H1 (cell line): ENCODE measurements around the gene CACNB2.

Source experiments
- POLR2A ChIP-seq, 2 experiments: IDR thresholded peaks; 1 replicate in 1 of 2; 2 replicates in 1 of 2; pipeline ENCODE4 v1.6.1; 2011; ENCODE audit warnings: low read depth in 2 of 2, low read length in 2 of 2, mild to moderate bottlenecking in 2 of 2; ENCODE audit errors: control extremely low read depth in 1 of 2
- SRF ChIP-seq: IDR thresholded peaks from 2 replicates; pipeline ENCODE4 v1.6.1; 2011; ENCODE audit warnings: mild to moderate bottlenecking, low read depth, low read length, moderate library complexity
- TAF7 ChIP-seq: optimal IDR thresholded peaks from 2 replicates; pipeline ENCODE3; 2011; ENCODE audit warnings: low read depth, mild to moderate bottlenecking, inconsistent platforms, low read length, moderate library complexity, borderline replicate concordance
- YY1 ChIP-seq: IDR thresholded peaks from 2 replicates; pipeline ENCODE4 v1.6.1; 2011; ENCODE audit warnings: low read depth, mild to moderate bottlenecking, low read length
- TF ChIP-seq, protein P1 (sequence below), 3 experiments: IDR thresholded peaks; 1 replicate in 2 of 3; 2 replicates in 1 of 3; pipeline versions ENCODE4 v1.5.1 to v1.6.1; 2011; ENCODE audit warnings: low read length in 3 of 3, mild to moderate bottlenecking in 3 of 3, inconsistent platforms in 2 of 3, low read depth in 1 of 3, moderate library complexity in 1 of 3; ENCODE audit not compliant: insufficient read depth in 1 of 3; ENCODE audit errors: control extremely low read depth in 1 of 3

- TF ChIP-seq YY1 (no peak), SRF (no peak), POLR2A (IDR thresholded peaks at IDR 0.05; ENCODE audit: control extremely low read depth in 1 of 2, low read depth in 2 of 2, low read length in 2 of 2) (no peak), TAF7 (no peak)
- TF ChIP-seq, protein P1, sequence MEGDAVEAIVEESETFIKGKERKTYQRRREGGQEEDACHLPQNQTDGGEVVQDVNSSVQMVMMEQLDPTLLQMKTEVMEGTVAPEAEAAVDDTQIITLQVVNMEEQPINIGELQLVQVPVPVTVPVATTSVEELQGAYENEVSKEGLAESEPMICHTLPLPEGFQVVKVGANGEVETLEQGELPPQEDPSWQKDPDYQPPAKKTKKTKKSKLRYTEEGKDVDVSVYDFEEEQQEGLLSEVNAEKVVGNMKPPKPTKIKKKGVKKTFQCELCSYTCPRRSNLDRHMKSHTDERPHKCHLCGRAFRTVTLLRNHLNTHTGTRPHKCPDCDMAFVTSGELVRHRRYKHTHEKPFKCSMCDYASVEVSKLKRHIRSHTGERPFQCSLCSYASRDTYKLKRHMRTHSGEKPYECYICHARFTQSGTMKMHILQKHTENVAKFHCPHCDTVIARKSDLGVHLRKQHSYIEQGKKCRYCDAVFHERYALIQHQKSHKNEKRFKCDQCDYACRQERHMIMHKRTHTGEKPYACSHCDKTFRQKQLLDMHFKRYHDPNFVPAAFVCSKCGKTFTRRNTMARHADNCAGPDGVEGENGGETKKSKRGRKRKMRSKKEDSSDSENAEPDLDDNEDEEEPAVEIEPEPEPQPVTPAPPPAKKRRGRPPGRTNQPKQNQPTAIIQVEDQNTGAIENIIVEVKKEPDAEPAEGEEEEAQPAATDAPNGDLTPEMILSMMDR (IDR thresholded peaks at IDR 0.05; ENCODE audit: control extremely low read depth in 1 of 3, insufficient read depth in 1 of 3, low read depth in 1 of 3, low read length in 3 of 3): no peak
Measured at GRCh38 chr10:18325889-18326531, 185.8 kb downstream of the CACNB2 start.
